ENCODE data around the gene BEST4. TPM values are rescaled to one million over a fixed set of nuclear protein-coding genes. Genes with fewer than 3 reads are reported as not detected.

BEST4 gene
- total RNA-seq, 2 experiments from 2014 or later = 0.44 to 3.1 TPM

- no peaks in the 10 kb centered on the region for H3K9me3 ChIP-seq (ENCODE audit: low read length)
- H3K79me2 ChIP-seq (ENCODE audit: insufficient read depth, low read depth, low read length) = no peaks in the 10 kb centered on the region
- no peak overlapping the region for H3K27ac ChIP-seq (ENCODE audit: low read depth, low read length, poor library complexity, severe bottlenecking)
- no peaks in the 10 kb centered on the region for H3K36me3 ChIP-seq (ENCODE audit: insufficient read depth, low read length)
- no peaks in the 10 kb centered on the region for H4K20me1 ChIP-seq (ENCODE audit: insufficient read depth, low read length)
- no peak overlapping the region for H3K4me3 ChIP-seq (ENCODE audit: low read depth, low read length, poor library complexity, severe bottlenecking)
- ChIA-PET POLR2A (no interaction called here), CTCF (ENCODE audit: unreplicated experiment) (no interaction called here)
- no peak overlapping the region for H3K4me2 ChIP-seq (ENCODE audit: low read length)
- no peaks in the 10 kb centered on the region for H3K9me2 ChIP-seq (ENCODE audit: insufficient read depth, low read length)
- BruUV-seq (replicated peaks) = no TSS peak
- TF ChIP-seq CTCF (conservative IDR thresholded peaks at IDR 0.05; ENCODE audit: low read length) = no peak
- no peak overlapping the region for H2AFZ ChIP-seq (ENCODE audit: low read length)
- DNase-seq (ENCODE audit: low spot score) = no peak
- intact Hi-C loops (cut with micrococcal nuclease; ENCODE audit: unreplicated experiment) = loop anchor here (2.0 to 10.0 kb wide), 2 partner anchors 150 to 466 kb away; partner anchors contain the start of gene EIF2B3
- no peaks in the 10 kb centered on the region for H3K4me1 ChIP-seq (ENCODE audit: insufficient read depth, low read length, poor library complexity, severe bottlenecking)
Observed at GRCh38 chr1:44834328-44834727, 46.4 kb upstream of the BEST4 start.

- CTCF ChIA-PET (ENCODE audit: unreplicated experiment) = interaction anchor here (0.6 kb wide), 2 partner anchors 186 to 479 kb away, joined by 3 read pairs; no protein-coding TSS in a partner anchor
- H3K4me1 ChIP-seq (ENCODE audit: insufficient read depth, low read length, poor library complexity, severe bottlenecking) = no peaks in the 10 kb centered on the region
- H4K20me1 ChIP-seq (ENCODE audit: insufficient read depth, low read length) = no peaks in the 10 kb centered on the region
- H3K4me3 ChIP-seq (ENCODE audit: low read depth, low read length, poor library complexity, severe bottlenecking) = no peak overlapping the region
- H3K79me2 ChIP-seq (ENCODE audit: insufficient read depth, low read depth, low read length) = no peaks in the 10 kb centered on the region
- TF ChIP-seq CTCF (conservative IDR thresholded peaks at IDR 0.05; ENCODE audit: low read length) (no peak), EZH2phosphoT487 (IDR thresholded peaks at IDR 0.05; ENCODE audit: borderline replicate concordance, low read depth, low read length) (no peak)
- intact Hi-C loops (cut with micrococcal nuclease; ENCODE audit: unreplicated experiment) = loop anchor here (10.0 kb wide), 1 partner anchor 153 kb away; the partner anchor contains the start of gene EIF2B3
- no peak overlapping the region for H3K27ac ChIP-seq (ENCODE audit: low read depth, low read length, poor library complexity, severe bottlenecking)
- H2AFZ ChIP-seq (ENCODE audit: low read length) = no peak overlapping the region
- BruUV-seq (replicated peaks) = no TSS peak
- POLR2A ChIA-PET = interaction anchor here (0.6 to 1.7 kb wide), 2 partner anchors 12 to 131 kb away, joined by 3 to 4 read pairs; no protein-coding TSS in a partner anchor
- H3K9me2 ChIP-seq (ENCODE audit: insufficient read depth, low read length) = no peaks in the 10 kb centered on the region
- H3K9me3 ChIP-seq (ENCODE audit: low read length) = no peaks in the 10 kb centered on the region
- no peak for DNase-seq (ENCODE audit: low spot score)
- H3K36me3 ChIP-seq (ENCODE audit: insufficient read depth, low read length) = no peaks in the 10 kb centered on the region
- no peak overlapping the region for H3K4me2 ChIP-seq (ENCODE audit: low read length)
Observed at GRCh38 chr1:44832056-44832705, 44.2 kb upstream of the BEST4 start.

GRCh38 chr1:44831516-44831915, 43.5 kb upstream of the BEST4 start:
- TF ChIP-seq CTCF (conservative IDR thresholded peaks at IDR 0.05; ENCODE audit: low read length) (no peak), EZH2phosphoT487 (IDR thresholded peaks at IDR 0.05; ENCODE audit: borderline replicate concordance, low read depth, low read length) (no peak)
- no peak overlapping the region for H3K4me2 ChIP-seq (ENCODE audit: low read length)
- H4K20me1 ChIP-seq (ENCODE audit: insufficient read depth, low read length) = no peaks in the 10 kb centered on the region
- intact Hi-C loops (cut with micrococcal nuclease; ENCODE audit: unreplicated experiment) = loop anchor here (10.0 kb wide), 1 partner anchor 153 kb away; the partner anchor contains the start of gene EIF2B3
- H2AFZ ChIP-seq (ENCODE audit: low read length) = no peak overlapping the region
- no peaks in the 10 kb centered on the region for H3K36me3 ChIP-seq (ENCODE audit: insufficient read depth, low read length)
- DNase-seq (ENCODE audit: low spot score) = no peak
- no peaks in the 10 kb centered on the region for H3K4me1 ChIP-seq (ENCODE audit: insufficient read depth, low read length, poor library complexity, severe bottlenecking)
- no peak overlapping the region for H3K4me3 ChIP-seq (ENCODE audit: low read depth, low read length, poor library complexity, severe bottlenecking)
- H3K27ac ChIP-seq (ENCODE audit: low read depth, low read length, poor library complexity, severe bottlenecking) = no peak overlapping the region
- no peaks in the 10 kb centered on the region for H3K9me3 ChIP-seq (ENCODE audit: low read length)
- no TSS peak for BruUV-seq (replicated peaks)
- no peaks in the 10 kb centered on the region for H3K79me2 ChIP-seq (ENCODE audit: insufficient read depth, low read depth, low read length)
- no peaks in the 10 kb centered on the region for H3K9me2 ChIP-seq (ENCODE audit: insufficient read depth, low read length)
- ChIA-PET POLR2A (no interaction called here), CTCF (ENCODE audit: unreplicated experiment) (no interaction called here)
